Esophagus squamous epithelium (tissue), 5 donors: Measurements from ENCODE around the gene ADAMTSL1. TPM values are rescaled to one million over a fixed set of nuclear protein-coding genes. Genes with fewer than 3 reads are reported as not detected.
A peak's percentile ranks its signal among the peaks of the same experiment; 100 is the strongest.

Source experiments
- DNase-seq: peaks from one replicate; lab custom pipeline; 2025; lab: John Stamatoyannopoulos, UW
- H3K27ac ChIP-seq, 4 donors: fragments of 200-600 bp; sonication (generic); one replicate each; pipeline ENCODE4 v1.5.1; 2016 to 2019; ENCODE audit warnings: mild to moderate bottlenecking in 1 of 4
- H3K27me3 ChIP-seq, 4 donors: fragments of 200-600 bp; sonication (generic); 1 replicate in 3 of 4; 2 replicates in 1 of 4; pipeline versions ENCODE4 v1.5.1 to v1.6.0; 2017 to 2021; ENCODE audit warnings: antibody characterized with exemption in 1 of 4
- H3K36me3 ChIP-seq, 3 donors: fragments of 200-600 bp; sonication (generic); one replicate each; pipeline ENCODE4 v1.5.1; 2016 to 2019
- H3K4me1 ChIP-seq, 3 donors: fragments of 200-600 bp; sonication (generic); one replicate each; pipeline ENCODE4 v1.5.1; 2017 to 2019
- H3K4me3 ChIP-seq, 4 donors: fragments of 200-600 bp; sonication (generic); 1 replicate in 3 of 4; 2 replicates in 1 of 4; pipeline ENCODE4 v1.5.1; 2016 to 2019; ENCODE audit warnings: mild to moderate bottlenecking in 2 of 4, moderate library complexity in 1 of 4
- H3K9me3 ChIP-seq, 3 donors: fragments of 200-600 bp; sonication (generic); one replicate each; pipeline ENCODE4 v1.5.1; 2016 to 2019
- CTCF ChIP-seq, 6 experiments: fragments of 450-650 bp in 4 of 6; fragments of 200-600 bp in 2 of 6; sonication (generic) in 2 of 6; IDR thresholded peaks; one replicate each; pipeline ENCODE4 v1.5.1; 2016 to 2019; ENCODE audit warnings: antibody characterized with exemption in 6 of 6, mild to moderate bottlenecking in 4 of 6, moderate library complexity in 4 of 6
- POLR2A ChIP-seq, 4 donors: fragments of 450-650 bp; IDR thresholded peaks; one replicate each; pipeline ENCODE4 v1.6.1; 2017; ENCODE audit warnings: antibody characterized with exemption in 4 of 4, mild to moderate bottlenecking in 4 of 4, moderate library complexity in 3 of 4
- WGBS, 2 donors: methylation state at CpG; one replicate each; pipeline ENCODE4 v1.1.5; 2018; 5-methylcytosine and 5-hydroxymethylcytosine counted together
- intact Hi-C: fragments of 100-400 bp; cut with DNase I; formaldehyde crosslinking; loops from one replicate; pipeline ENCODE4 v1.15.0; 2022
- total RNA-seq, 4 donors: library from RNA; depleted of rRNA; stranded (reverse); fragments of >200 nt; gene quantifications; one replicate each; pipeline ENCODE4 v1.1.0, GENCODE V29; 2016
- donor health status: DM: yes; HTN: yes; CAD: no.

Gene ADAMTSL1
- total RNA-seq, 4 donors from 2014 or later = 0.80 to 23.7 (median 2.3) TPM

- intact Hi-C loops = no loop called here
- peak overlapping the region in 2 of 4 donors; percentile 23 to 67 for H3K27ac ChIP-seq
- no peaks in the 10 kb centered on the region for H3K36me3 ChIP-seq
- TF ChIP-seq CTCF (IDR thresholded peaks at IDR 0.05) (no peak), POLR2A (IDR thresholded peaks at IDR 0.05) (no peak)
- DNase-seq = no peak
- H3K4me1 ChIP-seq = peaks cover 0 to 8% (median 0%) of the 10 kb centered on the region in 3 donors
- H3K27me3 ChIP-seq = no peaks in the 10 kb centered on the region
- no peak overlapping the region for H3K4me3 ChIP-seq
- H3K9me3 ChIP-seq = no peaks in the 10 kb centered on the region
- WGBS, 2 donors = 36 to 52% methylated on average over 1 of the region's 1 CpG
Observed at GRCh38 chr9:18683851-18684250, 209.9 kb downstream of the ADAMTSL1 start.

- TF ChIP-seq CTCF (IDR thresholded peaks at IDR 0.05) (no peak), POLR2A (IDR thresholded peaks at IDR 0.05) (no peak)
- Histone ChIP-seq H3K36me3 (no peaks in the 10 kb centered on the region), H3K9me3 (no peaks in the 10 kb centered on the region), H3K27ac (peak overlapping the region in 3 of 4 donors; percentile 25 to 67 (median 51)), H3K27me3 (no peaks in the 10 kb centered on the region), H3K4me3 (no peak overlapping the region), H3K4me1 (no peaks in the 10 kb centered on the region)
- 75 to 78% methylated on average over 5 of the region's 5 CpGs for WGBS, 2 donors
- intact Hi-C loops = no loop called here
- no peak for DNase-seq
Observed at GRCh38 chr9:18684593-18685317, 210.8 kb downstream of the ADAMTSL1 start.

- H3K27ac ChIP-seq = no peak overlapping the region
- intact Hi-C loops = no loop called here
- TF ChIP-seq POLR2A (IDR thresholded peaks at IDR 0.05) (no peak), CTCF (IDR thresholded peaks at IDR 0.05) (no peak)
- H3K4me3 ChIP-seq = no peak overlapping the region
- no peaks in the 10 kb centered on the region for H3K36me3 ChIP-seq
- no peaks in the 10 kb centered on the region for H3K4me1 ChIP-seq
- 65 to 69% methylated on average over 6 of the region's 6 CpGs for WGBS, 2 donors
- no peaks in the 10 kb centered on the region for H3K27me3 ChIP-seq
- no peaks in the 10 kb centered on the region for H3K9me3 ChIP-seq
- DNase-seq = no peak
Observed at GRCh38 chr9:18688581-18689565, 214.9 kb downstream of the ADAMTSL1 start.

GRCh38 chr9:18689921-18690320 lies 216.0 kb downstream of the ADAMTSL1 start:
- Histone ChIP-seq H3K36me3 (no peaks in the 10 kb centered on the region), H3K4me3 (no peak overlapping the region), H3K4me1 (no peaks in the 10 kb centered on the region), H3K27ac (no peak overlapping the region), H3K27me3 (no peaks in the 10 kb centered on the region), H3K9me3 (peaks cover 0 to 4% (median 3%) of the 10 kb centered on the region in 3 donors)
- no peak for DNase-seq
- TF ChIP-seq CTCF (IDR thresholded peaks at IDR 0.05) = no peak
- no peak for TF ChIP-seq POLR2A (IDR thresholded peaks at IDR 0.05)
- intact Hi-C loops = no loop called here

- intact Hi-C loops = no loop called here
- Histone ChIP-seq H3K36me3 (peaks cover 0 to 6% (median 0%) of the 10 kb centered on the region in 3 donors), H3K4me3 (no peak overlapping the region), H3K27me3 (no peaks in the 10 kb centered on the region), H3K9me3 (peaks cover 0 to 12% (median 7%) of the 10 kb centered on the region in 3 donors), H3K4me1 (no peaks in the 10 kb centered on the region), H3K27ac (no peak overlapping the region)
- DNase-seq = no peak
- TF ChIP-seq POLR2A (IDR thresholded peaks at IDR 0.05) = no peak
- TF ChIP-seq CTCF (IDR thresholded peaks at IDR 0.05) = no peak
- 54 to 80% methylated on average over 5 of the region's 5 CpGs for WGBS, 2 donors
Observed at GRCh38 chr9:18692268-18692667, 218.3 kb downstream of the ADAMTSL1 start.
